HCT116 (cell line): Measurements from ENCODE around the gene RAPGEF2. TPM values are rescaled to one million over a fixed set of nuclear protein-coding genes. Genes with fewer than 3 reads are reported as not detected.

Source experiments
- ATAC-seq: fragments of 200-7000 bp; cut with Tn5 transposase; 2 replicates; pipeline ENCODE4 v1.9.1; 2020; ENCODE audit warnings: mild to moderate bottlenecking, moderate library complexity
- BruUV-seq: library from RNA; stranded (reverse); fragments of 400-500 nt; replicated peaks from 2 replicates; lab custom pipeline; 2021; lab: Mats Ljungman, UMichigan
- CTCF ChIA-PET: fragments of 300-600 bp; sonication (Branson Sonifier 250); formaldehyde crosslinking; loops from one replicate; lab custom pipeline; 2021; ENCODE audit warnings: antibody characterized with exemption; lab: Charles Lee
- POLR2A ChIA-PET: fragments of 300-600, 350-600 bp; sonication (Branson Sonifier 250); formaldehyde crosslinking; loops from one replicate; lab custom pipeline; 2021; ENCODE audit warnings: antibody characterized with exemption; lab: Charles Lee
- RAD21 ChIA-PET, 2 experiments: fragments of 300-600 bp; sonication (Branson Sonifier 250); formaldehyde crosslinking; loops; one replicate each; lab custom pipeline; 2023; ENCODE audit warnings: low total read pairs in 2 of 2; ENCODE audit not compliant: uncharacterized antibody in 2 of 2, unreplicated experiment in 2 of 2, low non-redundant PET in 1 of 2; lab: Charles Lee
- DNase-seq: peaks from one replicate; pipeline ENCODE4 v3.0.0-alpha.2; 2010; ENCODE audit warnings: low read depth, low spot score
- H2AFZ ChIP-seq: fragments of 200-600 bp; shearing (Covaris generic), sonication (generic); 2 replicates; pipeline ENCODE4 v1.6.1; 2017; ENCODE audit warnings: low read depth, mixed run types, mixed read lengths, antibody characterized with exemption, low read length; ENCODE audit not compliant: poor library complexity, severe bottlenecking
- H3K27ac ChIP-seq: 2 replicates; pipeline ENCODE4 v1.5.1; 2012; ENCODE audit warnings: low read depth, low read length
- H3K27me3 ChIP-seq: fragments of 200-600 bp; sonication (generic); 2 replicates; pipeline ENCODE4 v1.6.1; 2016; ENCODE audit warnings: mixed run types, low read length, mixed read lengths; ENCODE audit not compliant: insufficient read depth
- H3K36me3 ChIP-seq, 2 experiments: fragments of 200-500 bp in 1 of 2; fragments of 200-600 bp in 1 of 2; sonication (Bioruptor generic) in 1 of 2; sonication (generic) in 1 of 2; 2 replicates each; pipeline versions ENCODE4 v1.5.1 to v1.6.1; 2014 to 2016; ENCODE audit warnings: low read length in 2 of 2, inconsistent platforms in 1 of 2, mixed read lengths in 1 of 2, mixed run types in 1 of 2; ENCODE audit not compliant: insufficient read depth in 2 of 2, control insufficient read depth in 1 of 2
- H3K4me1 ChIP-seq, 2 experiments: fragments of 200-600 bp in 1 of 2; sonication (generic) in 1 of 2; 2 replicates each; pipeline versions ENCODE4 v1.5.1 to v1.6.1; 2012 to 2017; ENCODE audit warnings: low read length in 2 of 2, inconsistent platforms in 1 of 2, mild to moderate bottlenecking in 1 of 2, mixed read lengths in 1 of 2, mixed run types in 1 of 2, moderate library complexity in 1 of 2; ENCODE audit not compliant: insufficient read depth in 2 of 2, control insufficient read depth in 1 of 2
- H3K4me2 ChIP-seq: fragments of 200-600 bp; sonication (generic); 2 replicates; pipeline ENCODE4 v1.6.1; 2017; ENCODE audit warnings: mixed run types, low read length, mixed read lengths
- H3K4me3 ChIP-seq, 2 experiments: fragments of 200-600 bp in 1 of 2; sonication (generic) in 1 of 2; replicated peaks in 1 of 2; 2 replicates each; pipeline ENCODE4 v1.5.1; 2011 to 2016; ENCODE audit warnings: low read length in 2 of 2, control low read depth in 1 of 2, low read depth in 1 of 2, mild to moderate bottlenecking in 1 of 2, mixed read lengths in 1 of 2, mixed run types in 1 of 2
- H3K79me2 ChIP-seq: fragments of 200-600 bp; sonication (generic); 2 replicates; pipeline ENCODE4 v1.6.1; 2017; ENCODE audit warnings: mild to moderate bottlenecking, mixed run types, low read length, moderate library complexity, mixed read lengths; ENCODE audit not compliant: insufficient read depth
- H3K9ac ChIP-seq: fragments of 200-600 bp; sonication (generic); 2 replicates; pipeline ENCODE4 v1.6.1; 2016; ENCODE audit warnings: low read length, mixed read lengths
- H3K9me2 ChIP-seq: fragments of 200-600 bp; sonication (generic), shearing (Covaris generic); 2 replicates; pipeline ENCODE4 v1.6.1; 2017; ENCODE audit warnings: mixed run types, mild to moderate bottlenecking, moderate library complexity; ENCODE audit not compliant: insufficient read depth
- H3K9me3 ChIP-seq, 2 experiments: fragments of 200-500 bp in 1 of 2; fragments of 200-600 bp in 1 of 2; sonication (Bioruptor generic) in 1 of 2; sonication (generic) in 1 of 2; 2 replicates each; pipeline ENCODE4 v1.6.1; 2014 to 2017; ENCODE audit warnings: low read length in 2 of 2, mixed read lengths in 2 of 2, inconsistent platforms in 1 of 2, low read depth in 1 of 2, mild to moderate bottlenecking in 1 of 2, mixed run types in 1 of 2, moderate library complexity in 1 of 2; ENCODE audit not compliant: control insufficient read depth in 1 of 2, insufficient read depth in 1 of 2
- H4K20me1 ChIP-seq: fragments of 200-600 bp; sonication (generic), shearing (Covaris generic); 2 replicates; pipeline ENCODE4 v1.6.1; 2017; ENCODE audit warnings: mixed run types, mild to moderate bottlenecking, moderate library complexity; ENCODE audit not compliant: insufficient read depth
- ATF3 ChIP-seq: IDR thresholded peaks from 2 replicates; pipeline ENCODE4 v1.6.1; 2012
- CBX3 ChIP-seq: IDR thresholded peaks from 2 replicates; pipeline ENCODE4 v1.6.1; 2012; ENCODE audit warnings: low read depth
- CEBPB ChIP-seq: IDR thresholded peaks from 2 replicates; pipeline ENCODE4 v1.6.1; 2012; ENCODE audit warnings: low read depth
- CTCF ChIP-seq, 3 experiments: fragments of 200-600 bp in 1 of 3; sonication (generic) in 1 of 3; IDR thresholded peaks in 2 of 3; conservative IDR thresholded peaks in 1 of 3; 2 replicates each; pipeline ENCODE4 v1.5.1; 2012 to 2017; ENCODE audit warnings: low read depth in 2 of 3, low read length in 2 of 3, antibody characterized with exemption in 1 of 3, borderline replicate concordance in 1 of 3, control low read depth in 1 of 3, mild to moderate bottlenecking in 1 of 3, mixed read lengths in 1 of 3, mixed run types in 1 of 3, moderate library complexity in 1 of 3; ENCODE audit not compliant: insufficient read depth in 1 of 3
- EGR1 ChIP-seq: IDR thresholded peaks from 2 replicates; pipeline ENCODE4 v1.6.1; 2012; ENCODE audit warnings: low read depth
- ELF1 ChIP-seq: IDR thresholded peaks from 2 replicates; pipeline ENCODE4 v1.6.1; 2012; ENCODE audit warnings: low read depth, borderline replicate concordance
- EZH2 ChIP-seq: fragments of 200-600 bp; sonication (generic); IDR thresholded peaks from 2 replicates; pipeline ENCODE4 v1.6.1; 2017; ENCODE audit warnings: antibody characterized with exemption, mixed run types
- EZH2phosphoT487 ChIP-seq: fragments of 200-600 bp; IDR thresholded peaks from 2 replicates; pipeline ENCODE4 v1.6.1; 2018; ENCODE audit warnings: antibody characterized with exemption, borderline replicate concordance
- FOSL1 ChIP-seq: IDR thresholded peaks from 2 replicates; pipeline ENCODE4 v1.6.1; 2012; ENCODE audit warnings: low read depth
- JUND ChIP-seq: IDR thresholded peaks from 2 replicates; pipeline ENCODE4 v1.6.1; 2012
- MAX ChIP-seq: IDR thresholded peaks from 2 replicates; pipeline ENCODE4 v1.6.1; 2012
- POLR2AphosphoS5 ChIP-seq: IDR thresholded peaks from 2 replicates; pipeline ENCODE4 v1.6.1; 2011; ENCODE audit warnings: mild to moderate bottlenecking, low read depth, low read length, moderate library complexity
- REST ChIP-seq: IDR thresholded peaks from 2 replicates; pipeline ENCODE4 v1.6.1; 2012; ENCODE audit warnings: low read depth
- SIN3A ChIP-seq: IDR thresholded peaks from 2 replicates; pipeline ENCODE4 v1.6.1; 2012; ENCODE audit warnings: low read depth
- SRF ChIP-seq: IDR thresholded peaks from 2 replicates; pipeline ENCODE4 v1.6.1; 2012; ENCODE audit warnings: low read depth
- TCF7L2 ChIP-seq: IDR thresholded peaks from 2 replicates; pipeline ENCODE4 v1.7.0; 2011; ENCODE audit warnings: borderline replicate concordance, inconsistent platforms; ENCODE audit not compliant: insufficient read depth, insufficient read length; ENCODE audit errors: extremely low read depth
- YY1 ChIP-seq: IDR thresholded peaks from 2 replicates; pipeline ENCODE4 v1.6.1; 2011; ENCODE audit warnings: low read length, low read depth, moderate library complexity, mild to moderate bottlenecking; ENCODE audit not compliant: insufficient replicate concordance; ENCODE audit errors: extremely low read depth
- ZBTB33 ChIP-seq: IDR thresholded peaks from 2 replicates; pipeline ENCODE4 v1.6.1; 2011; ENCODE audit warnings: mild to moderate bottlenecking, low read length, moderate library complexity; ENCODE audit not compliant: insufficient replicate concordance; ENCODE audit errors: extremely low read depth
- ZFX ChIP-seq: fragments of 450-650 bp; IDR thresholded peaks from 2 replicates; pipeline ENCODE4 v1.6.1; 2017
- ZNF274 ChIP-seq: fragments of 200-500 bp; sonication (Bioruptor generic); IDR thresholded peaks from 2 replicates; pipeline ENCODE4 v1.6.1; 2014; ENCODE audit warnings: mild to moderate bottlenecking, low read depth, low read length, inconsistent platforms
- intact Hi-C: fragments of 100-400 bp; cut with micrococcal nuclease; formaldehyde crosslinking; loops from 2 replicates; pipeline ENCODE4 v1.10.0; 2022
- total RNA-seq: library from RNA; stranded (reverse); gene quantifications from one replicate; pipeline ENCODE4 v1.2.1, GENCODE V29; 2021; ENCODE audit not compliant: unreplicated experiment

Gene RAPGEF2
- total RNA-seq, 1 experiment from 2014 or later: 21.2 TPM

GRCh38 chr4:159279084-159279483, 176.2 kb downstream of the RAPGEF2 start:
- CTCF ChIA-PET: no interaction called here

More at GRCh38 chr4:159279084-159279483, 176.2 kb downstream of the RAPGEF2 start:
- Histone ChIP-seq H3K4me1 (peaks cover 4 to 14% of the 10 kb centered on the region in 2 experiments; a peak in 3 of 4 replicates), H3K27ac (no peak overlapping the region), H3K27me3 (no peaks in the 10 kb centered on the region), H3K9me2 (no peaks in the 10 kb centered on the region), H3K9ac (no peak overlapping the region), H3K36me3 (no peaks in the 10 kb centered on the region), H2AFZ (no peak overlapping the region), H3K4me2 (no peak overlapping the region), H3K4me3 (no peak overlapping the region), H3K79me2 (no peaks in the 10 kb centered on the region), H4K20me1 (no peaks in the 10 kb centered on the region), H3K9me3 (no peaks in the 10 kb centered on the region)
- DNase-seq (no peak), ATAC-seq (no peak)
- intact Hi-C loops: no loop called here
- no peak for TF ChIP-seq SRF
- no peak for TF ChIP-seq YY1
- no peak for TF ChIP-seq JUND
- no peak for TF ChIP-seq ZNF274
- TF ChIP-seq REST: no peak
- TF ChIP-seq EZH2: no peak
- TF ChIP-seq EZH2phosphoT487: no peak
- no peak for TF ChIP-seq EGR1
- TF ChIP-seq ATF3: no peak
- no peak for TF ChIP-seq CEBPB
- TF ChIP-seq ELF1: no peak
- no peak for TF ChIP-seq ZBTB33
- no peak for TF ChIP-seq CBX3
- no peak for TF ChIP-seq TCF7L2
- TF ChIP-seq CTCF (IDR thresholded peaks at IDR 0.05 in 2 of 3, conservative IDR thresholded peaks at IDR 0.05 in 1 of 3; ENCODE audit: borderline replicate concordance in 1 of 3, insufficient read depth in 1 of 3, low read depth in 2 of 3, low read length in 2 of 3): no peak
- TF ChIP-seq ZFX: no peak
- no peak for TF ChIP-seq FOSL1
- TF ChIP-seq SIN3A: no peak
- TF ChIP-seq POLR2AphosphoS5: no peak
- no peak for TF ChIP-seq MAX
- no TSS peak for BruUV-seq
- RAD21 ChIA-PET: no interaction called here
- POLR2A ChIA-PET: no interaction called here
